ENCODE data around the gene SEMA3G.

The SEMA3G gene

DNA sequence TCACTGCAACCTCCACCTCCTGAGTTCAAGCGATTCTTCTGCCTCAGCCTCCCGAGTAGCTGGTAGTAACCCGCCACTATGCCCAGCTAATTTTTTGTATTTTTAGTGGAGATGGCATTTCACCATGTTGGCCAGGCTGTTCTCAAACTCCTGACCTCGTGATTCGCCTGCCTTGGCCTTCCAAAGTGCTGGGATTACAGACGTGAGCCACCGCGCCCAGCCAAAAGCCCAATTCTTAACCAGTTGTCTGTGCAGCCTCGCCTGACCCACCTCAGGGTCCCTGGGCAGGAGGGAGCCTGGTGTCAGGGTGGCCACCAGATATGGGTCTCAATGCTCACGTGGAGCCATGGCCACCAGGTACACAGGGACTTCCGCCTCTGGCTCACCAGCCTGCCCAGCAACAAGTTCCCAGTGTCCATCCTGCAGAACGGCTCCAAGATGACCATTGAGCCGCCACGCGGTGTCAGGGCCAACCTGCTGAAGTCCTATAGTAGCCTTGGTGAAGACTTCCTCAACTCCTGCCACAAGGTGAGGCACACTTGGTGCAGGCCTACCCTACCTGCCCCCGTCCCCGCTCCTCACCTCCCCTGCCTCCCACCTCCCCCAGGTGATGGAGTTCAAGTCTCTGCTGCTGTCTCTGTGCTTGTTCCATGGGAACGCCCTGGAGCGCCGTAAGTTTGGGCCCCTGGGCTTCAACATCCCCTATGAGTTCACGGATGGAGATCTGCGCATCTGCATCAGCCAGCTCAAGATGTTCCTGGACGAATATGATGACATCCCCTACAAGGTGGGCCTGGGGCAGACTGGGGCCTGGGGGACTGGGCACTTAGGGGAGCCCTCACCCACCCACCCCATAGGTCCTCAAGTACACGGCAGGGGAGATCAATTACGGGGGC, 48.6 kb downstream of the SEMA3G start:
- no peaks in the 10 kb centered on the region for H3K4me1 Mint-ChIP-seq
- H3K27ac Mint-ChIP-seq, result no peak overlapping the region
- DNase-seq, result no peak
- peaks cover 16% of the 10 kb centered on the region for H3K27me3 Mint-ChIP-seq (ENCODE audit: low read depth, poor library complexity)
- H3K36me3 Mint-ChIP-seq (ENCODE audit: low read depth), result no peaks in the 10 kb centered on the region
- no peak overlapping the region for H3K4me3 Mint-ChIP-seq
- TF ChIP-seq, protein P1, sequence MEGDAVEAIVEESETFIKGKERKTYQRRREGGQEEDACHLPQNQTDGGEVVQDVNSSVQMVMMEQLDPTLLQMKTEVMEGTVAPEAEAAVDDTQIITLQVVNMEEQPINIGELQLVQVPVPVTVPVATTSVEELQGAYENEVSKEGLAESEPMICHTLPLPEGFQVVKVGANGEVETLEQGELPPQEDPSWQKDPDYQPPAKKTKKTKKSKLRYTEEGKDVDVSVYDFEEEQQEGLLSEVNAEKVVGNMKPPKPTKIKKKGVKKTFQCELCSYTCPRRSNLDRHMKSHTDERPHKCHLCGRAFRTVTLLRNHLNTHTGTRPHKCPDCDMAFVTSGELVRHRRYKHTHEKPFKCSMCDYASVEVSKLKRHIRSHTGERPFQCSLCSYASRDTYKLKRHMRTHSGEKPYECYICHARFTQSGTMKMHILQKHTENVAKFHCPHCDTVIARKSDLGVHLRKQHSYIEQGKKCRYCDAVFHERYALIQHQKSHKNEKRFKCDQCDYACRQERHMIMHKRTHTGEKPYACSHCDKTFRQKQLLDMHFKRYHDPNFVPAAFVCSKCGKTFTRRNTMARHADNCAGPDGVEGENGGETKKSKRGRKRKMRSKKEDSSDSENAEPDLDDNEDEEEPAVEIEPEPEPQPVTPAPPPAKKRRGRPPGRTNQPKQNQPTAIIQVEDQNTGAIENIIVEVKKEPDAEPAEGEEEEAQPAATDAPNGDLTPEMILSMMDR (IDR thresholded peaks at IDR 0.05), result no peak
- H3K9me3 Mint-ChIP-seq, result no peaks in the 10 kb centered on the region

DNA sequence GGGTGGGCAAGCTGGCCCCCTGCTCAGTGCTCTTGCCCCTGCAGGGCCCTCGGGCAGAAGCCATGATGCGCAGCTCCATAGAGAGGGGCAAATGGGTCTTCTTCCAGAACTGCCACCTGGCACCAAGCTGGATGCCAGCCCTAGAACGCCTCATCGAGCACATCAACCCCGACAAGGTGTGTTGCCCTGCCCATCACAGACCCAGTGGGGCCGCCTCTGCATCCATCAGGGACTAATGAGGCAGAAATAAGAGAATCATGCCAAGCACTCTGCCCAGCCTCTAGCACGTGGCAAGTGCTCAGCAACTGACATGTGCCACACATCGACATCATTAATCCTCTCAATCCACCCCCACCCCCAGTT, 49.4 kb downstream of the SEMA3G start:
- Mint-ChIP-seq H3K4me3 (no peak overlapping the region), H3K9me3 (no peaks in the 10 kb centered on the region), H3K27me3 (ENCODE audit: low read depth, poor library complexity) (peaks cover 16% of the 10 kb centered on the region), H3K36me3 (ENCODE audit: low read depth) (no peaks in the 10 kb centered on the region), H3K27ac (no peak overlapping the region), H3K4me1 (no peaks in the 10 kb centered on the region)
- DNase-seq, result no peak
- TF ChIP-seq, protein P1 (IDR thresholded peaks at IDR 0.05), result no peak

DNA sequence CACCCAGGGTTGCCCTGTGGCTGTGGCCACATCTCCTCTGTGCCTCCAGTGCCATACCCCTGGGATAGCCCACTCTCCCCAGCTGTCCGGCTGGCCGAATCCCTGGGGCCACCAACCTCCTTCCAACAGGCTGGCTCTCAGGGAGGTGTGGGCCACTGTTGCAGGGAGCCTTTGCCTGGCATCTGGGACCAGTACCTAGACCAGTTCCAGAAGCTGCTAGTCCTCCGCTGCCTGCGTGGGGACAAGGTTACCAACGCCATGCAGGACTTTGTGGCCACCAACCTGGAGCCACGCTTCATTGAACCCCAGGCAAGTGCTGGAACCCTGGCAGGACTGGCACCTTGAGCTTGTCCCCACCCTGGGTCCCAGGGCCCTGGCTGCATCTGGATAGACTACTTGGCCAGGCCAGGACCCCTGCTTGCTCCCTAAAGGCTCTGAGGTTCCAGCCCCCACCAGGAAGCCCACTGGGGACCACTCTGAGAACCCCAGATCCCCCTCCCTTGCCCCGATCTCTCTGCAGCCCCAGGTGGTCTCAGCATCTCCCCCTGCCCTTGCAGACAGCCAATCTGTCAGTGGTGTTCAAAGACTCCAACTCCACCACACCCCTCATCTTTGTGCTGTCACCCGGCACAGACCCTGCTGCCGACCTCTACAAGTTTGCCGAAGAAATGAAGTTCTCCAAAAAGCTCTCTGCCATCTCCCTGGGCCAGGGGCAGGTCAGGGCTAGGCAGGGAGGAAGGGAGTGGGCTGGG, 50.0 kb downstream of the SEMA3G start:
- H3K9me3 Mint-ChIP-seq, result no peaks in the 10 kb centered on the region

DNA sequence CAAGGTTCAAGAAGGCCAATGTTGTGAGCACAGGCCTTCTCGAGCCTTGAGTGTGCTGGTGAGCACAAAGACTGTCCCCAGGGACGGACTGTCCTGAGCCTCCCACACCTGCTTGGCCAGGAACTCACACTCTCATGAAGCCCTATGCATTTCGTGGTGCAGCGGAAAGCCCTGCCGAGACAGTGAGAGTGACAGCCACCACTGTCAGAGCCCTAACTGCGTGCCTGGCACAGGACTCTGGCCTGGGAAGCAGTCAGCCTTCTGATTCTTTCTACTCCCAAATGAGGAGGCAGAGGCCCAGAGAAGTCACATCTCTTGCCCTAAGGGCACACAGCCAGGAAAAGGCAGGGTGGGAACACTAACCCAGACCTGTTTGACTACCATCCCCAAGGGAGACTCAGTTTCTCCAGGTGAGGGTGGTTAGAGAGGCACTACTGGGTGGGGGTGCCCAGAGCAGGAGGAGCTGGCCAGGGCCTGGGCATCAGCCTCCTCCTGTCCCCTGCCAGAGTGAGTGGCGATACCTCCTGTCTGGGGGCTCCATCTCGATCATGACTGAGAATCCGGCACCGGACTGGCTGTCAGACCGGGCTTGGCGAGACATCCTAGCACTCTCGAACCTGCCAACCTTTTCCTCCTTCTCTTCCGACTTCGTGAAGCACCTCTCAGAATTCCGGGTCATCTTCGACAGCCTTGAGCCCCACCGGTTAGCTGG, 50.8 kb downstream of the SEMA3G start:
- H3K4me3 Mint-ChIP-seq, result no peak overlapping the region
- H3K4me1 Mint-ChIP-seq, result no peaks in the 10 kb centered on the region
- no peaks in the 10 kb centered on the region for H3K36me3 Mint-ChIP-seq (ENCODE audit: low read depth)
- no peaks in the 10 kb centered on the region for H3K9me3 Mint-ChIP-seq
- TF ChIP-seq, protein P1 (IDR thresholded peaks at IDR 0.05), result no peak
- H3K27me3 Mint-ChIP-seq (ENCODE audit: low read depth, poor library complexity), result peaks cover 22% of the 10 kb centered on the region
- DNase-seq, result no peak
- no peak overlapping the region for H3K27ac Mint-ChIP-seq

More for the DNA sequence above, 50.0 kb downstream of the SEMA3G start:
- Mint-ChIP-seq H3K4me1 (no peaks in the 10 kb centered on the region), H3K27me3 (ENCODE audit: low read depth, poor library complexity) (peaks cover 20% of the 10 kb centered on the region), H3K27ac (no peak overlapping the region), H3K36me3 (ENCODE audit: low read depth) (no peaks in the 10 kb centered on the region), H3K4me3 (no peak overlapping the region)
- no peak for DNase-seq
- TF ChIP-seq, protein P1 (IDR thresholded peaks at IDR 0.05), result no peak

DNA sequence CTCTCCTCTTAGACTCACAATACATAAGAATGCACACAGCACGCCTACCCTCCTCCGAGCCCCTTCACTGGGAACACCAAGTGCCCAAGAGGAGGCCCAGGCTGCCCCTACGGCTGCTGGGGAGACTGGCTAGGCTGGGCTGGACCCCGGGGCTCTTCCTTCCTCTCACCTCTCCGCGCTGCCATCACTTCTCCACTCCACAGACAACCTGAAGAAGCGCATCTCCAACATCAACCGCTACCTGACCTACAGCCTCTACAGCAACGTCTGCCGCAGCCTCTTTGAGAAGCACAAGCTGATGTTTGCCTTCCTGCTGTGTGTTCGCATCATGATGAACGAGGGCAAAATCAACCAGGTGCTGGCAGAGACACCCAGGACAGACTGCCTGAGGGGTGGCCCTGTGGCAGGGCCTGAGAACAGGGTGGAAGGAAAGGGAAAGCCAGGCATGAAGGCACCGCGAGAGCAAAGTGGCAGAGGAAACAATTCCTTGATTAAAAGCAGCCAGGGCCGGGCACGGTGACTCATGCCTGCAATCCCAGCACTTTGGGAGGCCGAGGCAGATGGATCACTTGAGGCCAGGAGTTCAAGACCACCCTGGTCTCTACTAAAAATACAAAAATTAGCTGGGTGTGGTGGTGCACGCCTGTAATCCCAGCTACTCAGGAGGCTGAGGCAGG, 51.6 kb downstream of the SEMA3G start:
- TF ChIP-seq, protein P1 (IDR thresholded peaks at IDR 0.05), result no peak
- Mint-ChIP-seq H3K27me3 (ENCODE audit: low read depth, poor library complexity) (peaks cover 22% of the 10 kb centered on the region), H3K4me3 (no peak overlapping the region), H3K27ac (no peak overlapping the region), H3K4me1 (no peaks in the 10 kb centered on the region), H3K36me3 (ENCODE audit: low read depth) (no peaks in the 10 kb centered on the region), H3K9me3 (no peaks in the 10 kb centered on the region)
- no peak for DNase-seq
